NOMO-1 (cell line): ENCODE measurements around the gene NODAL.
A peak's percentile ranks its signal among the peaks of the same experiment; 100 is the strongest.

ENCODE experiments used
- DNase-seq, 2 experiments: peaks; one replicate each; lab custom pipeline; 2025; ENCODE audit not compliant: unreplicated experiment in 2 of 2; lab: John Stamatoyannopoulos, UW

NODAL gene

DNA sequence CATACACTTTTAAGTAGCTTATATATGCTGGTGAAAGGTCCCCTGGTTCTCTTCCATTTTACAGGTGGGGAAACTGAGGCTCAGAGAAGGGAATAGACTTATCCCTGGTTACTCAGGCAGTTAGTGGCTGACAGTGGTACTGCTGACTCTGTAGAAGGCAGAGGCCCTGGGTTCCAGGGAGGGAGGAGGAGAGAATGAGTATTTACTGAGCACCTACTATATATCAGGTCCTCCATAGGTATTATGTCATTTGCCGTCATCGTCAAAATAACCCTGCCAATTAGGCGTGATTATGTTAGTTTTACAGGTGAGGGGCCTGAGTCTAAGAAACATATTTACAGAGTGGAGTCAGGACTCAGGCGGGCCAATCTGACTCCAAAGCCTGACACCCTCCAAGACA is 23.8 kb upstream of the NODAL start:
- DNase-seq, result no peak

DNA sequence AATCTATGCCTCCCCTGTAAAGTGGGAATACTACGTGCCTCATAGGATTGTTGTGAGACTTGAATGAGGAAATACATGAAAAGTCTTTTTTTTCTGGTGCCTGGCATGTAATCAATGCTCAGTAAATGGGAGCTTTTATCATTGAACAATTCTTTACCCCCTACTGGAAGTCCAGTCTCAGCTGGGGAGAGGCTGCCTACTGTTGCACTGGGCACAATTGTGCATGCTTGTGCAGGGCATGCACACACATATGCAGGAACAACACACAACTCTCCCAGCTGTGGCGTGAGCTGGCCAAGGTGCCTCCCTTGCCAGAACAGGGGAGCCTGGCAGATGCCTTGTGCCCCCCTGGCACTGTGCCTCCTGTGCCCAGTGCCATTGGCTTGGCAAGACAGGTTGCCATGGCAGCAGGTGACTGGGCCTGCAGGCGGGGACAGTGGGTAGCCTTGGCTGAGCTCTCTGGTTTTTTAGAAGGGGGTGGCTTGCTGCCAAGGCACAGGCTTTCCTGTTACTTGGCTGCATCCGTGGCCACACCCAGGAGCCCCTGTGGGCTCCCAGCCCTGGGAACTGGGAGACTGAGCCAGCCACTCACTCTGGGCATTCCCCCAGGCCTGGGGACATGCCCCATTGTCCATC is 21.0 kb upstream of the NODAL start:
- DNase-seq, result no peak

DNA sequence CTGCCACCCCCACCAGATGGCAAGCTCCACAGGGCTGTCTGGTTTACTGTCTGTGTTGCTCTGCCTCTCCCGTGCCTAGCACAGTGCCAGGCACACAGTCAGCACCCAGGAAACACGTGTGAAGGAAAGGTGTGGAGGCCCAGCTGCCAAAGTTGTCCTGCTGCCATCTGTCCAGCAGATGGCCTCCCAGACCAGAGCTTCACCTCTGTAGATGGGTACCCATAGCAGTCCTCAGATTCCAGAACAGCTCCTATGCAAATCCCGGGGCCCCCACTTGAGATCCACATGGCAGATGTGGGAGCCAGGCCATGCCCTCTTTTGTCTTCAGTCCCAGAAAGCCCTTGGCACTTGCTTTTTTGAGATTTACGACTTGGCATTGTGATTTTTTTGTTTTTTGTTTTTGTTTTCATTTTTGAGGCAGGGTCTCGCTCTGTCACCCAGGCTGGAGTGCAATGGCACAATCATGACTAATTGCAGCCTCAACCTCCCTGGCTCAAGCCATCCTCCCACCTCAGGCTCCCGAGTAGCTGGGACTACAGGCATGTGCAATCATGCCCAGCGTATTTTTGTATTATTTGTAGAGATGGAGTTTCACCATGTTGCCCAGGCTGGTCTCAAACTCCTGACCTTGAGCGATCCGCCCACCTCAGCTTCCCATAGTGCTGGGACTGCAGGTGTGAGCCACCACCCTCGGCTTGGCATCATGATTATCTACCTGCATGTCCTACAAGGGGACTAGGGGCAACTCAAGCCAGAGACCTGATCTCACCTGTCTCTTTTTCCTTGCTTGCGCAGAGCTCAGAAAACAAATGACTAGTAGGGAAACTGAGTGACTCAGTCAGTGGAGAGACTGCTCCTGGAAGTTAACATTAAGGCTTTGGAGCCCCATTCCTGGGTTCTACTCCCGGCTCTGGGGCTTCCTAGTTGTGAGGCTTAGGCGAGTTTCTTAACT is 20.2 kb upstream of the NODAL start:
- DNase-seq, result peak in 1 of 2 experiments; percentile 22

GRCh38 chr10:70459774-70460490 is 18.5 kb upstream of the NODAL start:
- DNase-seq, result no peak

- DNase-seq, result no peak
These were observed 17.7 kb upstream of the NODAL start for GRCh38 chr10:70459061-70459773.

- peak; percentile 27 to 35 for DNase-seq
These were observed 17.0 kb upstream of the NODAL start for GRCh38 chr10:70458329-70459060.

DNA sequence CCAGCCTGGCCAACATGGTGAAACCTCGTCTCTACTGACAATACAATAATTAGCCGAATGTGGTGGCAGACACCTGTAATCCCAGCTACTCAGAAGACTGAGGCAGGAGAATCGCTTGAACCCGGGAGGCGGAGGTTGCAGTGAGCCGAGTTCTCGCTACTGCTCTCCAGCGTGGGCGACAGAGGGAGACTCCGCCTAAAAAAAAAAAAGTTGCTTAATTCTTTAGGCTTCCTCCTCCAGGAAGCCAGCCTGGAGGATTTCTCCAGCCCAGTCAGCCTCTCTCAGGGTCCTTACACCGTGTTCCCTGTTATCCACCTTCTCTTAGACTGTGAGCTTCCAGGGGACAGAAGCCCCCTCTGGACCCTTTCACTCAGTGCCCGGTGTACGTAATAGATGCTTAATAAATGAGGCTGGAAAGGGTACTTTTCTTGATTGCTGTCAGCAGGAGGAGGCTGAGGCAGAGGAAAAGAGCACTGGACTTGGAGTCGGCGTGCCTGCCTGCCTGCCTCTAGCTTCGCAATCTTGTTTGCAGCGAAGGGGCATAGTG is 16.4 kb upstream of the NODAL start:
- DNase-seq, result no peak

GRCh38 chr10:70456164-70456563 is 14.7 kb upstream of the NODAL start:
- DNase-seq, result no peak

- DNase-seq, result no peak
These were observed 13.7 kb upstream of the NODAL start for GRCh38 chr10:70455213-70455630.

DNA sequence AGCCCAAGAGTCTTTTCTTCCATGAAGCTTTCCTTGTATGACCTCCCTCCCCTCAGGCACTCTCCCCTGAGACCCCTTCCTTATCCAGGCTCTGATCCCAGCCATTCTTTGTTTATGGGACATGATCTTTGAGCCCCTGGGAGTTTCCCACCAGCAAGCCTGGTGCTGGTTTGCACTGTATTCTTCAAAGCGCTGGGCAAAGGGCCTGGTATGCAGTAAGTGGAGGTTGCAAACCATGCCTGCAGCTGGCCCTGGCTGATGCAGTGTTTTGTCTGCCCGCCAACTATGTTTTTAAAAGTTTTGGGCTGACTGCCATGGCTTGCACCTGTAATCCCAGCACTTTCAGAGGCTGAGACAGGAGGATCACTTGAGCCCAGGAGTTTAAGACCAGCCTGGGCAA is 6.8 kb upstream of the NODAL start:
- DNase-seq, result no peak

DNA sequence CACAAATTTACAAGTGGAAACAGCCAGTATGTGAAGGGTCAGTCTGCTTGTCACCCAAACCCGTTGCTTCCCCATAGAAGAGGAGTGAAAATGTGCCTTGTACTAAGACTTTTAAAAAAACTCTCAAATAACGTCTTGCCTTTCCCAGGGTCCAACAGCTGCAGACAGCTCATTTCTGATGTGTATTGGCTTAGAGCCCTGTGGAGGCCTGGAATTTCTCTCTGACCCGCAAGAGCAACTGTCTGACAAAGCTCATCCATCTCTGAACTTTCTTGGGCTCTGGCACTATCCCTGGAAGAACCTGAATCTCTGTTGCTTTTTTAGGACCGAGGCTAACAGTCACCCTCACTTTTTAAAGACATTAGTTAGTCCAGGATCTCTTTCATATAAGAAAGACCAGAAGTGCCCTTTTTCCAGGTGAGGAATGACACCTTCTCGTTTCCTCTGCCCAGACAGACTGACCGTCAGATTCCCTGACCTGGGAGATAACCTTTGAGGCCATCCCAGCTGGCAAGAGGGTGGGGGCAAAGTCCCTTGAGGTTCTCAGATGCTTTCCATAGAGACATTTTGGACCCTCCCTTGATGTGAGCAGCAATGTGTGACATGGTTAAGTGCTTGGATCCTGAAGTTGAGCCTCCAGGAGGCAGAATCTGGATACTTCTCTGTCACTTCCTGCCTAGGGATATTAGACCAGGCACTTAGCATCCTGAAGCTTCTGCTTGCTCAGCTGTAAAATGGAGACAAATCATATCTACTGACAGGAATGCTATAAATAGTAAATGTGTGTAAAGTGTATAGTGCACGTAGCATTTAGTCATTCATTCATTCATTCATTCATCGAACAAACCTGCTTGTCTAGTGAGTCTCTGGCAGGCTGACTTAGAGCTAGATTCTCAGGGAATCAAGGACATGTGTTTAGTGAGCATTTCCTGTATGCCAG is 4.5 kb upstream of the NODAL start:
- no peak for DNase-seq

GRCh38 chr10:70444744-70445143 is 3.3 kb upstream of the NODAL start:
- no peak for DNase-seq

DNA sequence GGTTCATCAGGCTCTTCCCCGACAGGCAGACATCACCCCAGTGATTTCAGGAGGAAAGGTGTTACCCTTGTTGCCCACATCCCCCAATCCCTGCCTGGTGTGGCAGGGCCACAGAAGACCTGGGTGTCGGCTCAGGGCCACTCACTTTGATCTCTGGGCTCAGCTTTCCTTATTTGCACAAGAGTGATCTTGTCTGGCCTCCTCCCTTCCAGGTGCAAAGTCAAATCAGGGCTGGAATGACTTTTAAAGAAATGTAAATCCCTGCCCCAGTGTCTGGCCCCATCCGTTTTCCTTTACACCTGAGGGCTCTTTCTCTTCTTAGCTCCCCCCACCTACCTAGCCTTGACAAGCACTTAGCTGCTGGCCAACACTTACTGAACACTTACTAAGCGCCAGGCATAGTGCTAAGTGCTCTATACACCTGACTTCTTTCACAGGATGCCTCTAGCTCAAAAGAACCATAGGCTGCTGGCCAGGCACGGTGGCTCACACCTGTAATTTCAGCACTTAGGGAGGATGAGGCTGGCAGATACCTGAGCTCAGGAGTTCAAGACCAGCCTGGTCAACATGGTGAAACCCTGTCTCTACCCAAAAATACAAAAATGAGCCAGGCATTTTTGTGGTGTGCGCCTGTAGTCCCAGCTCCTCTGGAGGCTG is 979 bp upstream of the NODAL start:
- no peak for DNase-seq

DNA sequence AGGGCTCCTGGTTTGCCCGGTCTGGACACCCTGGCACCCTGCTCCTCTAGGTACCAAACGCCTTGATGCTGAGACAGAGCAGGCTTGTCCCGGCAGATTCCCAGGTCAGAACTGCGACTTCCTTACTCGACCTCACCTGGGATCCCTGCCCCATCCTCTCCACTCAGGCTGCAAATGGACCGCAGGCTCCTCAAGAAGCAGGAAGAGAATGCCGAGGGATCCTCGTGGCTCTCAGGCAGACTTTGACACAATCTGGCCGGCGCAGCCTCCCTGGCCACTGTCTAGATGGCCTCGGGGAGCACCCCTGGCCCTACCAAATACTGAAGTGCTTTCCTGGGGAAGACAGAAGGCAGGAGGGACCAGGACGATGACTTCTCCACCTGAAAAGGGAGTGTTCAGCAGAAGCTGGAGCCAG is 421 bp upstream of the NODAL start:
- DNase-seq, result no peak

GRCh38 chr10:70440296-70441160 is 953 bp downstream of the NODAL start:
- DNase-seq, result no peak

GRCh38 chr10:70437721-70438120 is 3.8 kb downstream of the NODAL start:
- DNase-seq, result no peak
